ENCODE measurements around the gene PRPF8. TPM values are rescaled to one million over a fixed set of nuclear protein-coding genes. Genes with fewer than 3 reads are reported as not detected.

PRPF8 gene
- total and polyA plus RNA-seq, 2 of the 13 experiments (the other 11 are each of a cell fraction or from before 2014, with no cell fraction given): 112 to 179 TPM

DNA sequence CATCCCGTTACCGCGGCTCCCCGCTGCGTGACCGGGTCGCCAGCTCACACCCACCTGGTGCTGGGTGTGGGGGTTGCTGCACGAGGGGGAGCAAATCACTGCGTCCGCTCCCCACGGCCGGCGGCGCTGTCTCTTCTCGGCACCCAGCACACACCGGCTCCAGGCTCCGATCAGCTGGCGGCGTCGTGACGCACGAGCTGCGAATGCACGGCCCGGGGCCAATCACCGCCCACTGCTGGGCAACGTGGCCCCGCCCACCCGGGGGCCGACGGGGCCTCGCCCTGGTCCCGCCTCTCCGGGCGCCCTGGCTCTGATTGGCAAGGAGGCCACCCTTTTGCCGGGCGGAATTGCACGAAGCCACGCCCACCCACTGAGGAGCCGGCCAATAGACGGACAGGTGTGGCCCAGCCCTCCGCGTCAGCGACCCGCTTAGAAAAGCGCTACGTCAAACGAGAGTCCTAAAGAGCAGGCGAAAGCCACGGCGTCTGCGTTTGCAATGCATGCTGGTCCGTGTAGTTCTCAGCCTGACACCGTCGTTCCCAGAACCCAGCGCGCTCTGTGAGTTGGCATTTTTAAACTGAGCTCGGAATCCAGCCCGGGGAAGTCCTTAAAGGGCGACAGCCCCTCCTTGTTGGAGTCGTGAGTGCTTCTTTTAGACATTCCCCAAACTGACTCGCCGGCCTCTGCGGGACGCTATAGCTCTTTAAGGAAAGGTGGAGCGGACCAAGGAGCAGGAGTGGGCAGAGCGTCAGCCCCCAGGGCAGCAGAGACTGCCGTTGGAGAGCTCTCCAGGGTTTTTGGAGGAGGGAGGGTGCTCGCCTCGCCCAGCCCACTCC is 31.6 kb upstream of the PRPF8 start (continued):
- no peak for TF ChIP-seq LRRFIP1 (CRISPR knock-in tag; conservative IDR thresholded peaks at IDR 0.05)
- no peak for TF ChIP-seq ZNF407 (CRISPR knock-in tag; IDR thresholded peaks at IDR 0.05; ENCODE audit: not compliant biosample characterization)
- TF ChIP-seq ZNF276 (CRISPR knock-in tag; IDR thresholded peaks at IDR 0.05; ENCODE audit: low read depth): no peak
- TF ChIP-seq ZFP36L2 (CRISPR knock-in tag; IDR thresholded peaks at IDR 0.05): no peak
- peak; percentile 71; the same call in 1 of the 2 replicates for TF ChIP-seq IRF2 (CRISPR knock-in tag; IDR thresholded peaks at IDR 0.05)
- no peak for TF ChIP-seq SNAI1 (CRISPR knock-in tag; IDR thresholded peaks at IDR 0.05; ENCODE audit: borderline replicate concordance)
- no peak for TF ChIP-seq ZBTB8A (CRISPR knock-in tag; IDR thresholded peaks at IDR 0.05; ENCODE audit: borderline replicate concordance, low read depth)
- TF ChIP-seq ZNF414 (CRISPR knock-in tag; IDR thresholded peaks at IDR 0.05): 0 out of 2 replicates have a peak, but pooled peaks have one; percentile 36
- TF ChIP-seq SMAD3 (CRISPR knock-in tag; IDR thresholded peaks at IDR 0.05): 0 out of 2 replicates have a peak, but pooled peaks have one; percentile 33
- no peak for TF ChIP-seq JUNB (CRISPR knock-in tag; IDR thresholded peaks at IDR 0.05; ENCODE audit: borderline replicate concordance)
- no peak; the same call in 1 of the 2 replicates for TF ChIP-seq NCOA2 (CRISPR knock-in tag; IDR thresholded peaks at IDR 0.05)
- TF ChIP-seq FLYWCH1 (CRISPR knock-in tag; IDR thresholded peaks at IDR 0.05): no peak
- TF ChIP-seq ZNF432 (CRISPR knock-in tag; IDR thresholded peaks at IDR 0.05; ENCODE audit: borderline replicate concordance): no peak
- TF ChIP-seq ZNF24 (IDR thresholded peaks at IDR 0.05): no peak
- TF ChIP-seq AHR (CRISPR knock-in tag; IDR thresholded peaks at IDR 0.05): peak; percentile 72; the same call in 1 of the 2 replicates
